GM18951 (cell line): ENCODE measurements around the gene SPATA13.
"Not testable (repeated sequence)": the region's sequence is repeated elsewhere in the genome, so short reads cannot be mapped to it uniquely, and the experiment has no call there.

Experiments used
- POLR2A ChIP-seq: IDR thresholded peaks from 4 replicates; pipeline ENCODE4 v1.6.1; 2011; ENCODE audit warnings: mild to moderate bottlenecking; ENCODE audit not compliant: insufficient read length, insufficient read depth; ENCODE audit errors: extremely low read depth
- in situ Hi-C: fragments of 300-500 bp; cut with MboI; formaldehyde crosslinking; loops from one replicate; pipeline ENCODE4 v1.12.0; 2022; ENCODE audit warnings: low sequenced_read_pairs, mixed read lengths, inconsistent platforms; ENCODE audit not compliant: unreplicated experiment

Gene SPATA13

DNA sequence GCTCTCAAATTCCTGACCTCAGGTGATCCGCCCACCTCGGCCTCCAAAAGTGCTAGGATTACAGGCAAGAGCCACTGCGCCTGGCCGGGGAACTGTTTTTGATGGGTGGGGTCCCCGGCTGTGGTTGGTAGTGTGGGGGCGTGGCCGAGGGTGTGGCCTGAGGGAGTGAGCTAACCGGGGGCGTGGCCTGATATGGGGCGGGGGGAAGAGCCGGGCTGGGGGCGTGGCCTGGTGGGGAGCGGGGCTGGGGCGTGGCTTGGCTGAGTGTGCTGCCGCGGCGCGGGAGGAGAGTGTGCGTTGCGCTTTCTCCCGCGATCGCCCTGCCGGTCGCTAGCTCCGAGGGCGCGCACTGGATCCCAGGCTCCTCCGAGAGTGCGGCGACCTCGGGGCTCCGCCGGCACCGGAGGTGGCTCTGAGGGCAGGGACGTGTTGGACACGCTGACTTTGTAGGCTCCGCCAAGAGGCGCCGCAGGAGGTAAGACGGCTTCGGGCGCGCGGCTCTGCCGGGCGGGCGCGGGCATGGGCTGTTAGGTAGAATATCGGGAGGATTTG, at the start of gene SPATA13:
TSS of gene SPATA13 (plus strand) at position 263 of the 552 bp plus-strand sequence. CDS start 62,210 bp downstream, outside the sequence.
- peak; percentile 62 for TF ChIP-seq POLR2A
- in situ Hi-C loops = no loop called here

DNA sequence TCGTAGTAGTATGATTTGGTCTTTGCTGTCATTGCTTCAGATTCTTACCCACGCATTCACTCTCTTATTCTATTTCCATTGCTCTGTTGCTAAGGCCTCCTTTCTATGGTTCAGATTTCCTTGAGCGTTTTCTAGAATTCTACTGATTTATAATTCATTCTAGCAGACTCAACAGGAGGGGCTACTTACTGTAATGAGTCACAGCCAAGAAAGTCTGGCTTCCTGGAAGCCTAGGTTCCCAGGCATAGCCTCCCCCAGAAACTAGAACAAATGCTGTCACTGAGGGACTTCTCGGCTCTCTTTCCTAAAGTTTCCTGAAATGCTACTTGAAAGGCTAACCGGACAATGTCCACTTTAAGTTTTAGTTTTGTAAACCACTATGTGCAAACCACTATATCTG, 47.7 kb upstream of the SPATA13 start:
- no peak for TF ChIP-seq POLR2A
- in situ Hi-C loops = no loop called here

DNA sequence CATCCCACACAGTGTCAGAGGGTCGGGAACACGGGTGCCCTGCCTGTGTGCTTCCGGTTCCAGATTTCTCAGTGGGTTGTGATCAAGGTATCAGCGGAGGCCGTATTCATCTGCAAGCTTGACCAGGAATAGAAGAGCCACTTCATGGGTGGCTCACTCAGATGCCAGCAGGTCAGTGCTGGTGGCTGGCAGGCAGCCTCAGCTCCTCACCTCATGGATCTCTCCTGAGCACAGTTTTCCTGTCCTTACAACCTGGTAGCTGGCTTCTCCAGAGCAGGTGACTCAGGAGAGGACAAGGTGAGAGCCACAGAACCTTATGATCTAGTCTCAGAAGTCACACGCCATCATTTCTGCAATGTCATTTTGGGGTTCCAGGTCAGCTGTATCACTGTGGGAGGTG, 44.8 kb upstream of the SPATA13 start:
- in situ Hi-C loops = no loop called here
- TF ChIP-seq POLR2A = no peak

DNA sequence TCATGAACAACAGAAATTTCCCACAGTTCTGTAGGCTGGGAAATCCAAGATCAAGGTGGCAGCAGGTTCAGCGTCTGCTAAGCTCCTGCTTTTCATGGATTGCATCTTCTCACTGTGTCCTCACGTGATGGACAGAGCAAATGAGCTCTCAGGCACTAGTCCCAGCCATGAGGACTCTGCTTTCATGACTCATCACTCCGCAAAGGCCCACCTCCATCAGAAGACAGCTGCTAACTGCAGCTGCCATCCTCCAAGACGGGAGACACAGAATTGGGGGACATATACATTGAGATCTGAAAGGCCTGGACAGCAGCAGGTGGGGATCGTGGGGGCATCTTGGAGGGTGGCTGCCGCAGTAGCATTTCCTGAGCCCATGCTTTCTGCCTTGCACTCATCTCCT, 44.4 kb upstream of the SPATA13 start:
- in situ Hi-C loops = no loop called here
- TF ChIP-seq POLR2A = no peak

DNA sequence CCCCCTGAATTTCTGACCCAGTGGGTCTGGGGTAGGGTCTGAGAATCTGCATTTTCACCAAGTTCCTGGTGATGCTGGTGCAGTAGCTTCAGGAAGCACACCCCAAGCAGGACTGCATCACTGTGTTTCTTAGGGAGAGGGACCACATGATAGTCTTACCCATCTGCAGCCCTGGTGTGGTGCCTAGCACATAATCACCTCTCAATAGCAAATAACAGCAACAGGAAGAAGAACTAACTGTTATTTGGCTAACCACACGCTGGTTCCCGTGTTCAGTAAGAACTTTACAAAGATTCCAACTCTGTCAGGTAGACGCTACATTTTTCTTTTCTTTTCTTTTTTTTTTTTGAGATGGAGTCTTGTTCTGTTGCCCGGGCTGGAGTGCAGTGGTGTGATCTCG, 41.9 kb upstream of the SPATA13 start:
- in situ Hi-C loops = no loop called here
- no peak for TF ChIP-seq POLR2A

DNA sequence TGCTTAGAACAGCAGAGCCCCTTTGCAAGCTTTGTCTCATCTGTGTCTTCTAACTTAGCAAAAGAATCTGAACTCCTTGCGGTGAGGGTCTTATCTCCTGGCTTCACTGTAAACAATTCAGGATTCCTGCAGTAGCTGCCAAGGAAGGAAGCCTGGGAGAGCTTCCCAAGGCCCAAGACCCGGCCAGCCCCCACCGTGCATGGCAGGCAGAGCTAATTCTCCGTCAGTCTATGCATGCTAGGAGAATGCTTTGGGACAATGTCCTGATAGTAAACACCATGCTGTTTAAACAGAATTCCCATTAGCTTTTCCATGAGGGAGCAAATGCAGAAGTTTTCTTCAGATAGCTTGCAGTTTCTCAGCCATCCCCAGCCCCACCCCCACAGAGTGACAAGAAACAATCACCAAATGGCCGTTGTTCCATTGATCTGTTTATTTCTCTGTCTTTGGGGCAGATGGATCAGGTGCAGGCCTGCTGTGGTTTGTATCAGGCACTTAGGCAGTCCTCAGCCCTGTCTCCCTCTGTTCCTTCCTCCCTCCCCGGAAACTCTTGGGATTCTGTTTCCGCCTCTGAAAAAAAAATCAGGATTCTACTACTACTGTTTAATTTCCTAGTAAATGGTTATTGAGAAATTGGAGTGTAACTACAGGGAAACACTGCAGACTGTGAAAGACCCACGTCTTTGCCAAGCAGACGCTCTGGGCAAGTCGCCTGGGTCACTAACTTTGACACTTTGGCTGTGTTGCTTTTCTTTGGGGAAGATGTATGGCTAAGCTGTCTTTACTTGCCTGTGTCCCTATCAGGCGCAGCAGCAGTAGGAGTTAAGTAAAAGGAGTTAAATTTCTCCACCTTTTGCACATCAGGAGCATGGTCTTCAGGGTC, 40.7 kb upstream of the SPATA13 start:
- in situ Hi-C loops = no loop called here
- no peak for TF ChIP-seq POLR2A

DNA sequence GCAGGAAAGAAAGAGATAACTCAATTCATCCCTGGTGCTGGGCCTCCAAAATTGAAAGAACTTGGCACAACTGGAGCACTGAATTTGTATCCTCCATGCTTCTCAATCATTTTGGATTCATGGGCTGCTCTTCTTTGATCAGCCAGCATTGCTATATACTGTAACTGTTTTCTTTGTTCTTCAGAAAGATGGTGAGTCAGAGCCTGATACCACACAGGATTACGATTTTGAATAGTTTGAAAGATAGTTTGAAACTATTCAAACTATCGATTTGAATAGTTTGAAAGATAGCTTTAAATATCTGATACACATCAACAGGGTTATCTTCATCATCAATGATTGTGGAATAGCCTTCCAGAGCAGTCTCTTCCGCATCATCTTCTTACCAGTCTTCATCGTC, 38.5 kb upstream of the SPATA13 start:
- in situ Hi-C loops = not testable (repeated sequence)

DNA sequence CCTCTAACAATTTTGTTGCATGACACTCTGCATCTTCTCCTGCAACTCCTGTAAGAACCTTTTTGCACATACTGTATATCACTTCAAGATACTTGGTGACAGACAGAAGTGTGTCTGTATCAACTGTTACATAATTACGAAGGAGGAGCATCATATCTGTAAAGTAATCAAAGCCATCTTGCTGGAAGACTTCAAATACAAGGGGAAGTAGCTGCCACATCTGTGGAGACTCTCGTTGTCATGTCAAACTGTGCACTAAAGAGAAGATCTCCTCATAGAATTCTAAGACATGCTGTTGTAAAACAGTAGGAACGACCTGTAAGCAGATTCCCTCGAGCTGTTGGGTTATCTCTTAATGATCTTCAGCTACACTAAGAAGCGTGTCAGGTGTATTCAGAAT, 38.0 kb upstream of the SPATA13 start:
- in situ Hi-C loops = no loop called here

DNA sequence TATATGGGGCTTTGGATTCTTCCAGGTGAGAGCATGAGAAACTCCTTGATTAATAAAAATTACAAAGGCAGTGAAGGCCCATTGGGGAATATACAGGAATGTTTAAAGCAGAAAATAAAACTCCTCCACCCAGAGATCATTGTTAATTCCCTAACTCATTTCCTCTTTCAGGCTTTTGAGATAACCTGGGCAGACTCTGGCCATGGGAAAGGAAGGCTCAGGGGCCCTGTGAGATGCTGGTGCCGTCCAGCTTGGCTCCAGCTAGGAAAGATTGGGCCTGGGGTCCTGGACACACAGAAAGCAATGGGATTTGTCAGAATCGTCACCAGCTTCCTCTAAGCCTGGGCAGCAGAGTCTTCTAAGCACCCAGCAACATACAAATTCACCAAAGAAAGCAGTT, 36.8 kb upstream of the SPATA13 start:
- in situ Hi-C loops = no loop called here
- TF ChIP-seq POLR2A = no peak

More for the DNA sequence above, 38.0 kb upstream of the SPATA13 start:
- no peak for TF ChIP-seq POLR2A

DNA sequence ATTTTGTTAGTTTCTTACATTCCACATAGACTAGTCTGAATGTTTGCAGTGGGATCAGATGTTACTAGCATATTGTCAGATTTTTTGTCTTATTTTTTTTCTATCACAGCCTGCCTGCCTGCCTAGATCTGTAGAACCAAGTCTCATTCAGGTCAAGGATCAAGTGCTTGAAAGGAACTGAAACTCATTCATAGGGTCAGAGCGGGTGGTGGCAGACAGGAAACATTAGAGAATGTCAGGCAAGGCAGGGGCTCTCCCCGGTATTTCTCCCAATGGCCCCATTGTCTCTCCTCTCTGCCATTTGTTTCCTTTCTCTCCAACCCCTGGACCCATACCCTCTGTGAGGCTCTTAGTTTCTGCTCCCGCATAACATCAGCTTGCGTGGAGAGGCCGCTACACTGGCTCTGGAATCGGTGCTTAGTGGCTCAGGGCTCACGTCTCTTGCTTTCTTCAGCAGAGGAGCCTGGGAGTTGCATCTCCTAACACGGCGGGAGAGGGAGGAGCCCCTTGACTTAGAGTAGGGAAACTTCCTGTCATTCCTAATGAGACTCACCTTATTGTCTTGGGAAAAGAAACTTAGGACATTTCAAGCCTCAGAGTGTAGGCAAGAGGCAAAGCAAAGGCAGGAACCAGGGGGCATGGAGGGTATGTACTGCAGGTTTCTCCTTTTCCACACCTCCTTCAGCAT, 35.6 kb upstream of the SPATA13 start:
- TF ChIP-seq POLR2A = no peak
- in situ Hi-C loops = no loop called here

DNA sequence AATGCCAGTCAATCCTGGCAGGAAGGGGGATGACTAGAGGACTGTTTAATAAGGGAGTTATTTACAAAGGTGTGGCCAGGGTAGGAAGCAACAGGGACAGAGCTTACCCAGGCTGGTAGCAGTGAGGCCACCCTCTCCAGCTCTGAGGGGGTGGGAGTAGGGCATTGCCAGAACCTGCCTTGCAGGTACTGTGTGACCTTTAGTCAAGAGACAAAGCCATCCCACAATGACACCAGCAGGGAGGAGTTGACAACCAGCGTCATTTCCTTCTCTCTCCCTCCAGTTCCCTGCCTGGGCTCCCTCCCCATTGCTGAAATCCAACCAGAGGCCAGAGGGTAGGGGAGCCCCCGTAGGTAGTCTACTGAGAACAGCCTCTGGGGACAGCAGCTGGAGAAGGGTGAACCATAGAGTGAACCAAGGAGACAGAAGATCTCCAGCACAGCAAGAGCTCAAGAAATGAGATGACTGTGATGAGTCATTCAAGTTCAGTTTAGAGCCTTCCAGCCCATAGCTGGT, 33.3 kb upstream of the SPATA13 start:
- no peak for TF ChIP-seq POLR2A
- in situ Hi-C loops = no loop called here

DNA sequence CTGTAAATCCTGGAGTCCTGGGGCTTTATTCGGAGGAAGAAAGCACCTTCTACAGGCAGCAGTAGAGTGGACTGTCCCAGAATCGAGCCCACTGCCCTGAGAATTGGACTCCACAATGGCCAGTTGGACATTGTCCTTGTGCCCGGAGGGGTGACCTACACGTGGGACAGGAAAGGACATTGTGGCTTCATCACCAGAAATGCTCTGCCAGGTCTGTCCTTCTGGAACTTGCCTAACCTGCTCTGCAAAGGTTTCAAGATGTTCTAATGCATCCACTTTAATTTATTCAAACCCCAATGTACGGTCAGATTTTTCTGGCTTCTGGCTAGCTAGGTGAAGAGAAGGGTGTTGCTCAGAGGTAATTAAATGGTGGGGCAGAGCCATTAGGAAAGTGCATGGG, 32.4 kb upstream of the SPATA13 start:
- in situ Hi-C loops = no loop called here
- TF ChIP-seq POLR2A = no peak

DNA sequence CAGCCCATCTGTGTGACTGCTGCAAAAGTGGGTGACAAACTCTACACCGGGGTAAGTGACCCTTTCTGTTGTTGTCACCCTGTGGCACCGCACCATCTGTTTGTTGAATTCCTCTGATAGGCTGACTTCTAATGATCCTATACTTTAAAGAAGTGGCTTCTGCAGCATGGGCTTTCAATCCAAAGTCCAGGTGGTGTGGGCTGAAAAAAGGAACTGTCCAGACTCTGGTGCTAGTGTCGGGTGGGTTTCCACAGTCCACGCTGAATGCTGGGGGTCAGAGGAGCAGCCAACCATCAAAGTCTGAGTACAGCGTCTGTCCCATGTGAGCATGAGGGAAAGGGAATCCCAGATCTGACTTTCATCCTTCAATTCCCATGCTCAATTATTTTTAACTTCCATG, 31.6 kb upstream of the SPATA13 start:
- in situ Hi-C loops = no loop called here
- no peak for TF ChIP-seq POLR2A

DNA sequence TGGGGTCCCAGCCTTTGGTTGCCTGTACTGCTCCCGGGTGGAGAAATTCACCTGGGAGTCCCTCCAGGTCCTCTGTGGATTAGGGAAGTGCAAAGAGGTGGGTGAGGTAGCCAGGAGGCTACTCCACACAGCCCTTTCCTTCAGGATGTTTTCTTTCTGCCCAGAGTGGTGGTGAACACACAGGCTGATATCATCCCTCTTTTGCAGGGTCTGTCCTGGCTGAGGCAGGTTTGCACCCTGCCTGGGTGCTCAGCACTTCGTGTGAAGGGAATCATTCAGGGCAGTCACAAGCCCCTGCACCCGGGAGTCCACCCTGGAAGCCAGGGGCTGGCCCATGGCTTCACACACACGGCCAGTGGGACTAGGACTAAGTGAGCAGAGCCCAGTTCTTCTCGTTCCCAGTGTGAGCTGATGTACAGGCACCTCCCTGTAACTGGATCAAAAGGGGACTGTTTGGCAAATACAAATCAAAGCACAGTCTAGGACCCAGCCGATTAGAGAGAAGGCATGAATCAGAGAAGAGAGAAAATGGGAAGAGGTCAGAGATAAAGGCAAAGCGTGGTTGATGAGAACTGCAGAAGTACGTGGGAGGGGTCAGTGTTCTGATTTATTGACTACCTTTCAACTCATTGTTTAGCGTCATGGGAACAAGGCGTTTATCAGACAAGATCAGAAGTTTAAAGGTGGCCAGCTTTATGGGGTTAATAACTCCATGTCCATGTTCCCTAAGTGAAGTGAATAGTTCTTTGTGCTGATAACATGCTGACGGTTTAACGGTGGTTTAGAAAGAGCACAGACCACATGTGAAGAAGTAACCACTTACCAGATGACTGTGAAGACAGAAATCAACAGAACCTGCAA, 30.4 kb upstream of the SPATA13 start:
- in situ Hi-C loops = no loop called here
- TF ChIP-seq POLR2A = no peak
